ENCODE measurements around the gene SLC9A7.

The SLC9A7 gene

DNA sequence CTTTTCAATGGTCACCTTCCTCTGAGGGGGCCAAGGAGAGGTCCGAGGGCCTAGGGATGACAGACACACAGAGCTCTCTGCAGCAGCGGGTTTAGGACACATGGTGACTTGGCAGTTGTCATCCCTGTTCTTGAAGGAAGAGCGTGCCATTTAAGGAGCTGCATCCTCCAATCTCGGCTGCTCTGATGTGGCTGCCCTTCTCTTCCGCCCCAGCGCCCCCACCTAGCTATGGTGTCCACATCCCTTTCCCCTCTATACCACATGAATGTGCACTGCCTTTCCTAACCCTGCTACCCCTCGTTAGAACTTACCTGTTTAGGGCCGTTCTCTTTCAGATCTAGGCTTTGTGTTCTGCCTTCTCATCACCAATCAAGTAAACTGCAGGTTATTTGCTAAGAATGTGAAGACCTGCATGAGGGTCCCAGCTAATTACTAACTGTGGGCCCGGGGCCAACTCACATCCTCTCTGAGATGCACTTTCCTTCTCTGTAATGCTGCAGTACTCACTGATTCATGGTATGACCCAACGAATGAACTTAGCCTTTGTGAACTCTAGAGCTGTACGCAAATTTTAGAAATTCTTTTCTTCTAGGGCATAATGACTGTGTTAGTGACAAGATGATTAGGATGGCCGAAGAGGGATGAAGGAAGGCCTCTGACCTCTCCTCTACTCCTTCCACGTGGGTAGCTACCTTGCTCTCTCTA is 147.1 kb downstream of the SLC9A7 start:
- no peak for TF ChIP-seq CTCF (IDR thresholded peaks at IDR 0.05; ENCODE audit: borderline replicate concordance, control extremely low read depth, extremely low read depth, insufficient read depth, missing control alignments)
- no peak for DNase-seq (ENCODE audit: low spot score)
- in situ Hi-C loops (cut with MboI; ENCODE audit: low sequenced_read_pairs, unreplicated experiment): no loop called here

DNA sequence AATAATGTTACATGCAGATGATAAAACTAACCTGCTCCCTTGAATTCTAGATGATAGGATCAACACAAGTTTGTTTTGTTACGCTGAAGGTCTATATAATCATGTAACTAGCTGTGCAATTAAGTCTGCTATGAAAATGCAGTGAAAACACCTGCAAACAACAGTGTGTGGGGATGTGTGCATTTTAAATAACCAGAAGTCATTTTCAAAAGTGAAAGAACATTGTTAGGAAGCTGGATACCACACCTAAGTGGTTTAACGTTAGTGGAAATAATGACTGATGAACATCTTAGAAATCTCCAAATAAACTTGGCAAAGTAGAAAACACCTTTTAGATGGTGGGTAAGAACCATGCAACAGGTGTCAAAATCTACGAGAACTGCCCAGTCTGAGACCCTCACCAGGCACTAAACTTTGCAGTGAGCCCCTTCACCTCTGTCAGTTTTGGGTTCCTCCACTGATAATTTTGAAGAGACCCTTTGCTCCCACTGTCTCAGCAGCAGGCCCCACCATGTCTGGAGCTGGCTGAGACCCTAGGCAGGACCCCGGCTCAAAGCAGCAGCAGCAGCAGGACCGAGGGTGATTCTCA is 148.8 kb downstream of the SLC9A7 start:
- DNase-seq (ENCODE audit: low spot score): no peak
- TF ChIP-seq CTCF (IDR thresholded peaks at IDR 0.05; ENCODE audit: borderline replicate concordance, control extremely low read depth, extremely low read depth, insufficient read depth, missing control alignments): no peak
- in situ Hi-C loops (cut with MboI; ENCODE audit: low sequenced_read_pairs, unreplicated experiment): no loop called here

DNA sequence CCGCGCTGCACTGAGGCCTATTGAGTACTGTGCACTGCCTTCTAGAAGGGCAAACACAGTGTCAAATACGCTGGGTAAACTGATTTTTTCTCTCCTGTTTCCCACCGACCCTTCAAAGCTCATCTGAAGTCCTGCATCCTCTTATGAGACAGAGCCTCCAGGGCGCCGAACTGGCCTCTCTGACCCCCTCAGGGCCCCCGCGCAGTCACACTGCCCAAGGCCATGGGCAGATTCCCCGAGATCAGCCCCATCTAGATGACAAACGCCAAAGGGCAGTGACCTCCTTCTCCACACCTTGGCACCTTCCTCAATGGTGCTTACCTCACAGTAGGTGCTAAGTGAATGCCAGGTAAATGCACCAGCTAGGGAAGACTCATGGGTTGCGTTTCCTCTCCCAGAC is 151.0 kb downstream of the SLC9A7 start:
- DNase-seq (ENCODE audit: low spot score): no peak
- in situ Hi-C loops (cut with MboI; ENCODE audit: low sequenced_read_pairs, unreplicated experiment): no loop called here
- no peak for TF ChIP-seq CTCF (IDR thresholded peaks at IDR 0.05; ENCODE audit: borderline replicate concordance, control extremely low read depth, extremely low read depth, insufficient read depth, missing control alignments)

GRCh38 chrX:46602468-46603102 is 156.3 kb downstream of the SLC9A7 start:
- TF ChIP-seq CTCF (IDR thresholded peaks at IDR 0.05; ENCODE audit: borderline replicate concordance, control extremely low read depth, extremely low read depth, insufficient read depth, missing control alignments): no peak
- no peak for DNase-seq (ENCODE audit: low spot score)
- in situ Hi-C loops (cut with MboI; ENCODE audit: low sequenced_read_pairs, unreplicated experiment): no loop called here

DNA sequence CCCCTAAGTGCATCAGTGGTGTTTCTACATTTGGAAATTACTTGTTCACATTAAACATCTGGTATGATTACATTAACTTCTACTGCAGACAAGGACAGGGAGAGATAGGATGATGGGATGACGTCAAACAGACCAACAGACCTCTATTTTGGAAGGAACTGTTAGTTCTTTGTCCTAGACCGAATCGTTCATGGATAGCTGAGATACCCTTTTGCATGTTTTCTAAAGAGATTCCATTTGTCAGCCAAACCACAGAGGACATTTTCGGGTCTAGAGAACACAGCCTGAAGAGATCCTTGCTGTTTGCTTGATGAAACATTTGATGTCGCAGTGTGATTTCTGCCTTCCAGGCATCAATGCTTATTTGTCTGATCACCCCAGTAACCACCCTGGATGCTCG is 157.6 kb downstream of the SLC9A7 start:
- in situ Hi-C loops (cut with MboI; ENCODE audit: low sequenced_read_pairs, unreplicated experiment): no loop called here
- TF ChIP-seq CTCF (IDR thresholded peaks at IDR 0.05; ENCODE audit: borderline replicate concordance, control extremely low read depth, extremely low read depth, insufficient read depth, missing control alignments): no peak
- DNase-seq (ENCODE audit: low spot score): no peak

- in situ Hi-C loops (cut with MboI; ENCODE audit: low sequenced_read_pairs, unreplicated experiment): no loop called here
- TF ChIP-seq CTCF (IDR thresholded peaks at IDR 0.05; ENCODE audit: borderline replicate concordance, control extremely low read depth, extremely low read depth, insufficient read depth, missing control alignments): no peak
- no peak for DNase-seq (ENCODE audit: low spot score)
Observed at GRCh38 chrX:46599051-46599560, 159.8 kb downstream of the SLC9A7 start.
